Measurements from ENCODE around the gene DNAH3.

Gene DNAH3

GRCh38 chr16:21192991-21193390 lies 42.3 kb upstream of the DNAH3 start:
- Histone ChIP-seq H3K27me3 (ENCODE audit: insufficient read depth, low read length) (no peaks in the 10 kb centered on the region; the same call in 1 of the 2 replicates), H2AFZ (ENCODE audit: low read length) (no peak overlapping the region), H3K9me2 (ENCODE audit: low read depth, low read length) (no peaks in the 10 kb centered on the region), H3K4me3 (ENCODE audit: low read depth, low read length, poor library complexity, severe bottlenecking) (no peak overlapping the region), H3K79me2 (ENCODE audit: insufficient read depth, low read length) (no peaks in the 10 kb centered on the region), H3K9me3 (ENCODE audit: low read length) (peaks cover 13% of the 10 kb centered on the region; the same call in 1 of the 2 replicates), H3K9ac (ENCODE audit: low read length) (no peak overlapping the region), H3F3A (ENCODE audit: insufficient read depth, low read length) (no peaks in the 10 kb centered on the region), H3K4me1 (ENCODE audit: insufficient read depth, low read length, severe bottlenecking) (no peaks in the 10 kb centered on the region), H3K36me3 (ENCODE audit: insufficient read depth, low read length) (no peaks in the 10 kb centered on the region), H3K27ac (ENCODE audit: low read depth, low read length, poor library complexity, severe bottlenecking) (no peak overlapping the region), H3K4me2 (ENCODE audit: low read length) (no peak overlapping the region), H4K20me1 (ENCODE audit: insufficient read depth, low read length) (no peaks in the 10 kb centered on the region)
- no peak for TF ChIP-seq EZH2 (IDR thresholded peaks at IDR 0.05; ENCODE audit: borderline replicate concordance, low read length)
- TF ChIP-seq CTCF (IDR thresholded peaks at IDR 0.05; ENCODE audit: low read length) = no peak

GRCh38 chr16:21190599-21190998 lies 40.0 kb upstream of the DNAH3 start:
- no peaks in the 10 kb centered on the region for H3K9me2 ChIP-seq (ENCODE audit: low read depth, low read length)
- H3K4me1 ChIP-seq (ENCODE audit: insufficient read depth, low read length, severe bottlenecking) = no peaks in the 10 kb centered on the region
- H3F3A ChIP-seq (ENCODE audit: insufficient read depth, low read length) = no peaks in the 10 kb centered on the region
- no peak for TF ChIP-seq CTCF (IDR thresholded peaks at IDR 0.05; ENCODE audit: low read length)
- H3K79me2 ChIP-seq (ENCODE audit: insufficient read depth, low read length) = no peaks in the 10 kb centered on the region
- no peak overlapping the region for H3K27ac ChIP-seq (ENCODE audit: low read depth, low read length, poor library complexity, severe bottlenecking)
- peaks cover 13% of the 10 kb centered on the region; the same call in 1 of the 2 replicates for H3K9me3 ChIP-seq (ENCODE audit: low read length)
- H3K9ac ChIP-seq (ENCODE audit: low read length) = no peak overlapping the region
- H3K4me3 ChIP-seq (ENCODE audit: low read depth, low read length, poor library complexity, severe bottlenecking) = no peak overlapping the region
- H4K20me1 ChIP-seq (ENCODE audit: insufficient read depth, low read length) = no peaks in the 10 kb centered on the region
- H3K27me3 ChIP-seq (ENCODE audit: insufficient read depth, low read length) = no peaks in the 10 kb centered on the region; the same call in 1 of the 2 replicates
- no peaks in the 10 kb centered on the region for H3K36me3 ChIP-seq (ENCODE audit: insufficient read depth, low read length)
- no peak overlapping the region for H2AFZ ChIP-seq (ENCODE audit: low read length)
- H3K4me2 ChIP-seq (ENCODE audit: low read length) = no peak overlapping the region

- H4K20me1 ChIP-seq (ENCODE audit: insufficient read depth, low read length) = no peaks in the 10 kb centered on the region
- no peaks in the 10 kb centered on the region for H3K9me2 ChIP-seq (ENCODE audit: low read depth, low read length)
- H3K36me3 ChIP-seq (ENCODE audit: insufficient read depth, low read length) = no peaks in the 10 kb centered on the region
- H3K4me3 ChIP-seq (ENCODE audit: low read depth, low read length, poor library complexity, severe bottlenecking) = no peak overlapping the region
- no peak overlapping the region for H3K4me2 ChIP-seq (ENCODE audit: low read length)
- no peak for TF ChIP-seq CTCF (IDR thresholded peaks at IDR 0.05; ENCODE audit: low read length)
- TF ChIP-seq EZH2 (IDR thresholded peaks at IDR 0.05; ENCODE audit: borderline replicate concordance, low read length) = no peak
- no peaks in the 10 kb centered on the region for H3K4me1 ChIP-seq (ENCODE audit: insufficient read depth, low read length, severe bottlenecking)
- H3K79me2 ChIP-seq (ENCODE audit: insufficient read depth, low read length) = no peaks in the 10 kb centered on the region
- no peaks in the 10 kb centered on the region; the same call in 1 of the 2 replicates for H3K27me3 ChIP-seq (ENCODE audit: insufficient read depth, low read length)
- no peaks in the 10 kb centered on the region for H3F3A ChIP-seq (ENCODE audit: insufficient read depth, low read length)
- no peak overlapping the region for H3K9ac ChIP-seq (ENCODE audit: low read length)
- no peak overlapping the region for H3K27ac ChIP-seq (ENCODE audit: low read depth, low read length, poor library complexity, severe bottlenecking)
- H2AFZ ChIP-seq (ENCODE audit: low read length) = no peak overlapping the region
- H3K9me3 ChIP-seq (ENCODE audit: low read length) = peaks cover 13% of the 10 kb centered on the region; the same call in 1 of the 2 replicates
These were observed 39.4 kb upstream of the DNAH3 start for GRCh38 chr16:21190013-21190412.

All from OCI-LY1 (cell line).